Activated gamma-delta T cell (primary cell): ENCODE results near the gene COMT.

Source experiments
- DNase-seq: peaks from one replicate; lab custom pipeline; 2025; lab: John Stamatoyannopoulos, UW

The COMT gene

DNA sequence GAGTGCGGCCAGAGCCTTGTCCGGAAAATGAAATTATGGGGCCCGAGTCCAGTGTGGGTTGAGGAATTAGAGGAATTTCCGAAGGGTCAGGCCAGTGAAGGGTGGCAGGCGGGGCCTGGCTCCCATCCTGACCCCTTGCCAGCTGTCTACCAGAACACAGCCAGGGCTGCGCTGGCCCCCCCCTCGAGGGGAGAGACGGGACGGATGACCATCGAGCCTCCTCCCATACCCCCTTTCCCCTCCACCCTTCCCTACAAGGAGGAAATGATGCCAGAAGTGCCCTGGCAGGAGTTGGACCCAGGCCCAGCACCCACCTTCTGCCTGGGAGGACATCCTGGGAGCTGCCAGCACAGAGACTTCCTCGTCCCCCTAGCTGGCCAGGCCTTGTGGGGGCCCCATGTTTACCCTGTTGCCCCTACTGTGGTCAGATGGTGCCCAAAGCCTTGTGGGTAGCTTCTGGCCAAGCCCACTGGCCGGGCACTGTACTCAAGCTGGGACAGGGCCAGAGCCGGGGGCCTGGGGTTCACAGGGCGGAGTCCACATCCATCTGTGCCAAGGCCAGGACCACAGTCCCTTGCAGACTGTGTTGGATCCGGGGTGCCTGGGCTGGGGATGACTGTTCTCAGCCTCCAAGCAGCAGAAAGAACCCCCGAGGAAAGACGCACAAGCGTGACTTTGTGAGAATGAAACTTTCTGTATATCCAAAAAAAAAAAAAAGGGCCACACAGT is 54.2 kb downstream of the COMT start:
- no peak for DNase-seq

DNA sequence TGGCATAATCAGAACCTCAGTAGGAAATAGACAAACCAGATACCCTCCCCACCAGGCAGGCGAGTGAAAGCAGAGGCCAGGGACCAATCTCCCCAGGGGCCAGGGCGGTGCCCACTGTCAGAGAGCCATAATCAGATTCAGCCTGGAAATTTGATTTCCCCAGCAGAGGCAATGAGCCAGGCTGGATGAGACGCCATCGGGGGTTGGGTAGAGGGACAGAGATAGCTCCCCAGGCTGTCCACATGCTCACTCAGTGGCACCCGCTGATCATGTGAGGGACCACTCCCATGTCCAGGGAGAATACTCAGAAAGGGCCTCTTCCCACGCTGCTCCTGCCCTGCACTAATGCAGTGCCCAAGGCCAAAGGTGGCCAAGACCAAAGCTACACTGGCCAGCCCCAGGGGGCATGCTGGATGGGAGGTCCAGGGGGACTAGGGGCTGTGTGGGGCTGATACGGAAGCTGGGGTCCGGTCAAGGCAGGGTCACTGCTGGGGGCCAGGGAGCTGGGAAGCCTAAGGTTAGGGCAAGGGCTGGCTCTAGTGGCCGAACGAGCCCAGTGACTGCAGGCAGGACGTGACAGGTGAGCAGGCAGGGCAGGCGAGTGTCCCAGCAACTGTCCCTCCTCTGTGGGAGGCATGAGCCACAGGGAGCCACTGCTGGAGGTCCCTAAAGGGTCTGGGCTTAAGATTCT is 55.3 kb downstream of the COMT start:
- DNase-seq: no peak

DNA sequence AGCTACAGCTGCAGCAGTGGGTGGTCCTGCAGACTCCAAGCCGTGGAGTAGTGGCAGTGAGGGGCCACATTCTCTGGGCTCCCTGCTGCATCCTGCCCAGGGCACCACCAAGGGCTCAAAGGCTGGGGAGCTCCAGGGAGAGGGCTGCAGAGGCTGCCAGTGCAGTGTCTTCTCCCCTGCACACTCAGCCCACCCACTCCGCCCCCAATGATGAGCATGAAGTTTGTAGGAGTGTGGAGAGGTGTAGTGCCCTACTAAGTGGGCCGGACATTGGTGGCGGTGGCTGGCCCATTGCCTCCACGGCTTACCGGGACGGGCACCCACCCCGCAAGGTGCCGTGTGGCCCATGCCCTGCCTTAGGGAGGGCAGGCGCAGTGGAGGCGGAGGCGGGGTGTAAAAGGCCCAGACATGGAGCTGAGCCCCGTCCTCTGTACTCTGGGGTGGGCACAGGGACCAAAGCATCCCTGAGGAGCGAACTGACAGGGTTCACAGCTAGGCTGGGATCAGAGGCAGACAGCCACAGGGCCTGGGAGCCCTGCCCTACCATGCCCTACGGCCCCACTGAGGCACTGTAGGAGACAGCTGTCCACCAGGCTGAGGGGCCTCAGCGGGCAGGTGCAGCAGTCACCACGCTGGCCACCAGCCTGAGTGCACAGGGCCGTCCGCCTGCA is 56.1 kb downstream of the COMT start:
- no peak for DNase-seq

DNA sequence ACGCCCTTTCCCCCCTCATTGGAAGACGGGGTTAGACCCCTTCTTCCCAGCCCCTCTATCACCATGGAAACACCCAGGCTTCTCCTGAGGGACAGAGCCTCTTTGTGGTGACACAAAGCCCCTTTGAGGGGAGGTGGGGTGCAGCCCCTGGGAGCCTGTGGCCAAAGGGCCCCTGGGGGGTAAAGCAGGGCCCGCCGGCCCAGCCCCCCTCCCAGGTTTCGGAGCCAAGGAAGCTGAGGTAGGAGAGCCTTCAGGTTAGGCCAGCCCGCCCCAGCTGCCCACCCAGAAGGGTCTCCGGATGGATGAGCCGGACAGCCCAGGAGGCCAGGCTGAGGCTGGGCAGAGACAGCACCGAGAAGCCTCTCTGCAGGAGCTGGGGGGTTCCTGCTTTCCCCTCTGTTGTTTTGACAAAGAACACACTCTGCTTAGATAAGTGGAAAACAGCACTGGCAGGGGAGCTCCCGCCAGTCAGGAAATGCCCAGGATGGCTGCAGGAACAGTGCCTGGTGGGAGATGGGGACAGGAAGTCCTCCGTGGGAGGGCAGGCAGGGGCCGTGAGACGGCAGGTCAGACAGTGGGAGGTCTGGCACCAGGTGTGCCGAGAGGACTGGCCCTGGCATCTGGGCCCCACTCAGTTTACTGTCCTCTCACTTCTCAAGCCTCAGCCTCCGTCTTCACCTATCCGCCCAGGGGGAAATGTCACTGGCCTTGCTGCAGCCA is 56.8 kb downstream of the COMT start:
- DNase-seq: no peak

DNA sequence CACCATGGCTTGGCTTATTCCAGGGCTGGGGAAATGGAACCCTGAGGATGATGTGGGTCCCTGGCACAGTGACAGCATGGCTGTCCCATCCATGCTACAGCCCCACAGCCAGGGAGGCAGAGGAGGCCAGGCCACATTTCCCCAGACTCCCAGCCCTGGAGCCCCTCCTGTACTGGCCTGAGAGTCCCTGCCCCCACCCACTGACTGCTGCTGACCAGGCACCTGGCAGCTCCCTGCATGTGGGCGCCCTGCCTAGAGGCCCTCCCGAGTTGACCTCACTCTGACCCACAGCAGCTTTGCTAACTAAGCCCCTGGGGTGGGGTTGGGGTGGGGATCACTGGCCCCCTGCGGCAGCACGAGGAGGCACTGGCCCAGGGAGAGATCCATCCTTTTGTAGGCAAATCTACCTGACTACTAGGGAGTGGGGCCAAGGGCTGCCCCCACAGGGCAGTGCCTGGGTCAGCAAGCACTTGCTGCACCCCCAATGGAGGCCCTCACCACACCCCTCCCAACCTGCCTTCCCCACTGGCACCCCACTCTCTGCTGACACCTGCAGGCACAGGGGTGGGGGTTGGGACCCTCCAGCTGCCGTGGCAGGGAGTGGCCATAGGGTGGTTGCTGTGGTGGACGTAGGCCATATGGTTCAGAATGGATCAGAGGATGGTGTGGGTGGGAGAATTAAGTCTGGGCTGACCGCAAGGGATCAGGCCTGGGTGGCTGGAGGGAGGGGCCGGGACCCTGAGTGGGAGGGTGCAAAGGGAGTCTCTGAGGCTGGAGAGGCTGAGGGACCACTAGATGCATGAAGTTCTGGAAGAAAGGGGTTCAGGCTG is 57.6 kb downstream of the COMT start:
- DNase-seq: no peak

DNA sequence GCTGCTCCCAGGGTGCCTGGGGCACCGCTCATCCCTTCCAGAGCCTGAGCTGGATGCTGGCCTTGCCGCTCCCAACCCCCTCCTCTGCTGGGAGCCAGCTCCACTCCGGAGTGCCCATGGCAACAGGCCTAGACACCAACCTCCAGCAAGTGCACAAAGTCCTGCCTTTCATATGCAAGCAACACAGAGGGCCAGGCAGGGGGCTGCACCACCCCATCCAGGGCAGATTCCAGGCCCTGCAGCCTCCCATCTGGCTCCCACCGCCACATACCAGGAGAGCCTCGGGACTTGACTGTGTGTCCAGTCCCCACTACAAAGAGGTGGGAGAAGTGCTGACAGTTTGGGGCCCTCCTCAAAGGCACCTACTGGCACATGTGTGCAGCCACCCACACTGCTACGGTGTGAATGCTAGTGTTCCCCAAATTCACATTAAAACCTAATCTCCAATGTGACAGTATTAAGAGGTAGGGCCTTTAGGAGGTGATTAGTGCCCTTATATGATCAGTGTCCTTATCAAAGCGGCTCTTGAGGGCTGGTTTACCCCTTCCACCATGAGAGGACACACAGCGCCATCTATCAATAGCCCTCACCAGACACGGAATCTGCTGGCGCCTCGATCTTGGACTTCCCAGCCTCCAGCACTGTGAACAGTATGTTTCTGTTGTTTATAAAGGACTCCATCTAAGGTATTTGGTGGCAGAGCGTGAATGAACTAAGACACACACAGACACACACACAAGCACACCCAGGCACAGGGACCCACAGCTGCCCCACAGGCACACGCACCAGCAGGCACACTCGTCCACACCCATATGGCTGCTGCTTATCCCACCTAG is 58.9 kb downstream of the COMT start:
- DNase-seq: no peak

DNA sequence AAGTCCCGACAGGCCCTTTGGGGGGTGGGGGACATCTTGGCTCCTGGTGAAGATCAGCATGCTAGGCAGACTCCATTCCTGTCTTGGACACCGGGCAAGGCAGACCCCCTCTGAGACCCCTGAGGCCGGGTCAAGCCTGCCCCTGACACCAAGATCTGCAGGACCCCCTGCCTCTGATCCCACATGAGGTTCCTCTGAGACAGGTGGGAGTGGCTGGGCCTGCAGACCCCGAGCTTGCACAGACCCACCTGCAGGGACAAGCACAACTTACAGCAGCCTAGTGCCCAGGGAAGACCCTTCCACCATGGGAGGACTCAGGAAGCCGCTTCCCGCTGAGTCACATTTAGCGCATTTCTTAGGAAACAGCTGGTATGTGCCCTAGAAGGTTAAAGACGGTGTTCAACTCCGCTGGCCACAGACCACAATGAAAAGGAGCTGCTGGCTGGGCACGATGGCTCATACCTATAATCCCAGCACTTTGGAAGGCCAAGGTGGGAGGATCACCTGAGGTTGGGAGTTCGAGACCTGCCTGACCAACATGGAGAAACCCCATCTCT is 59.6 kb downstream of the COMT start:
- no peak for DNase-seq

DNA sequence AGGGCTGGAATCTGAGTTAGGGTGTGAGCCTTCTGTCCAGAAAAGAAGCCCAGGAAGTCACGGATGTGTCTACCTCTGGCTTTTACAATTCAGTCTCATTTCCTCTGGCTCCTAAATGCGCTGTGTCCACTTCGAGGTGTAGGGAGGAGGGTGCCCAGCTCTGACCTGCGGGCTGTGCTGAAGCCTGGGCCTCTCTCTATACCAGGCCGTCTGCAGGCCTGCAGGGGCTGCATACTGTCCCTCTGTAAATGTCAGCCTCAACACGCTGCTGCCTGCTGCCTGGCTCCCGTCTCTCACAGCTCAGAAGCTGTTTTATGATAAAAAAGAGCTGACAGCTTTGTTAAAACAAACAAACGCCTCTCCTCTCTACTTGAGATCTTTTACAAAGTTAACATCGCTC is 60.6 kb downstream of the COMT start:
- DNase-seq: no peak

DNA sequence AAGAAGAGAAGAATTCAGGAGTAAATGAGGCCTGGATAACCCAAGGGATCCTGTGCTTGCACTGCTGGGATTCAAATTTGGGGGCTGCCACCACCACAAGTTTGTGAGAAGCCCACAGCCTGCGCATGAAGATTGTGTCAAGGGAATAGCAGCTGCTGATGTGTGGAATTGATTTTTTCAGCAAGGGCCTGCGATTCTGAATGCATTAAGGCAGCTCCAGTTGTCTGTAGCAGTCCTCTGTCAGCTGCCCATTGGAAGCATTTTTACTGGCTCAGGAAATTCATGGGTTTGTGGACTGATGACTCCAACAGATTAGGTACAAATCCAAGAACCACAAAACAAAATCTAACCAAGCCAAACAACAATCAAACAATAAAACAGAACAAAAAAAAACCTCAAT is 61.1 kb downstream of the COMT start:
- DNase-seq: no peak

DNA sequence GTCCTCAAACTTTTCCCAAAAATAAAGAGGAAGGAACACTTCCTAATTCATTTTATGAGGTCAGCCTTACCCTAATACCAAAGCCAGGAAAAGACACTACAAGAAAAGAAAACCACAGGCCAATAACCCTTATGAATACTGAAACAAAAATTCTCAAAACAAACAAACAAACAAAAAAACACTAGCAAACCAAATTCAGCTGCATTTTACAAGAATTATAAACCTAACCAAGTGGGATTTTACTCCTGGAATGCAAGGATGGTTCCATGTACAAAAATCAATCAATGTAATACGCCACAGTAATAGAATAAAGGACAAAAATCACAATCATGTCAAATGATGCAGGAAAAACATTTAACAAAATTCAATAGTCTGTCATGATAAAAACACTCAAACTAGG is 61.7 kb downstream of the COMT start:
- DNase-seq: no peak

DNA sequence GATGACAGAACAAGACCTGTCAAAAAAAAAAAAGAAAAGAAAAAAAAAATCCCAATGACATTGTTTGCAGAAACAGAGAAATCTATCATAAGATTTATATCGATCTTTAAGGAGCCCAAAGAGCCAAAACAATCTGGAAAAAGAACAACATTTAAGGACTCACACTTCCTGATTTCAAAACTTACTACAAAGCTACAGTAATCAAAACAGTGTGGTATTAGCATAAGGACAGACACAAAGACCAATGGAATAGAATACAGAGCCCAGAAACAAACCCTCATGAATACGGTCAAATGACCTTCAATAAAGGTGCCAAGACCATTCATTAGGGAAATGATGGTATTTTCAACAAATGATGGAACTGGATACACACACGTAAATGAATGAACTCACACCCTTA is 62.9 kb downstream of the COMT start:
- DNase-seq: no peak

DNA sequence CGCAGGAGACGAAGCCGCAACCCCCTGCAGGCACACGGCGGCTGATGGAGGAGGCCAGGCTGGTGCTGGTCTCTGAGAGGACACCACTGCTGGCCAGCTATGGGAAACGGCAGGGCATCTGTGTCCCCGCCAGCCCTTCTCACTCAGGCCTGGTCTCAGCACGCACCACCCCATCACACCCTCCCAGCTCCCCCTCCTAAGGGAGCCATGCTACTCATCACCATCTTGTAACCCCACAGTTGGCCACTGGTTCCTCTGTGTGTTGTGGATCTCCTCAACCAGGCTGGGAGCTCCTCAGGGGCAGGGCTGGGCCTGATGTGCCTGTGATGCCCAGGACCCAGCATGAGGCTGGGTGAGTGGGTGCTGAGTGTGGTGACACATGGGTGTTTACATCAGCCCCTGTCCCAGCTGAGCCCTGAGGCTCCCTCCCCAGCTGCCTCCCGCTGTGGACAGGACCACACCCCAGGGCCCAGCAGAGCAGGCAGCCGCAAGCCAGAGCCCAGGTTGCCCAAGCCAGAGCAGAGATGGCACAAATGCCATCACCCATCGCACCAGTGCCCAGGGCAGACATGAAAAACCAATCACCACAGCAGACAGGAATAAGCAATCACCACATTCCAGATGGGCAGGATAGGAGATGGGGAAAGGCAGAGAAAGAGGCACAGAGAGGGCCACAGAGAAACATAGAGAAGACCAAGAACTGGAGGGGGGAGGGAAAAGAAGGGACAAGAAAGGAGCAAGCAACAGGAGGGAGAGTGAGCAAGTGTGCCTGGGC is 66.8 kb downstream of the COMT start:
- DNase-seq: no peak

DNA sequence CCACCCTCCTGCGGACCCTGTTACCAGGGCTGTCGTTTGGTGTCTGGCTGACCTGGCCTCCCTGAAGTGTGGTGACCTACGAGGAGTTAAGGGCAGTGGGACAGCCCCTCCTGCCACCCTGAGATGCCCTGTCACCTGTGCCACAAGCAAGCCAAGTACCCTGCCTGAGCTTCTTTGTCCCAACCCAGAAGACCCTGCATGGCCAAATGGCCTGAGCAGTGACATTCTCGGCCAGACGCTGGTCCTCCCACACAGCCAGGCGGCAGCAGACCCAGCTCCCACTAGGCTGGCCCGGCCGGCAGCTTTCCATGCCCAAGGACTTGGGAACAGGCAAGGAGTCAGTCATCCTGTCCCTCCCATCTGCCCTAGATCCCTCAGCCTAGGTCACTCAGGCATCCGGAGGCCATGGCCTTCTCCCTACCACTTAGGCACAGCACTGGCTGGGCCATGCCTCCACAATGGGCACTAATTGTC is 67.5 kb downstream of the COMT start:
- DNase-seq: no peak

DNA sequence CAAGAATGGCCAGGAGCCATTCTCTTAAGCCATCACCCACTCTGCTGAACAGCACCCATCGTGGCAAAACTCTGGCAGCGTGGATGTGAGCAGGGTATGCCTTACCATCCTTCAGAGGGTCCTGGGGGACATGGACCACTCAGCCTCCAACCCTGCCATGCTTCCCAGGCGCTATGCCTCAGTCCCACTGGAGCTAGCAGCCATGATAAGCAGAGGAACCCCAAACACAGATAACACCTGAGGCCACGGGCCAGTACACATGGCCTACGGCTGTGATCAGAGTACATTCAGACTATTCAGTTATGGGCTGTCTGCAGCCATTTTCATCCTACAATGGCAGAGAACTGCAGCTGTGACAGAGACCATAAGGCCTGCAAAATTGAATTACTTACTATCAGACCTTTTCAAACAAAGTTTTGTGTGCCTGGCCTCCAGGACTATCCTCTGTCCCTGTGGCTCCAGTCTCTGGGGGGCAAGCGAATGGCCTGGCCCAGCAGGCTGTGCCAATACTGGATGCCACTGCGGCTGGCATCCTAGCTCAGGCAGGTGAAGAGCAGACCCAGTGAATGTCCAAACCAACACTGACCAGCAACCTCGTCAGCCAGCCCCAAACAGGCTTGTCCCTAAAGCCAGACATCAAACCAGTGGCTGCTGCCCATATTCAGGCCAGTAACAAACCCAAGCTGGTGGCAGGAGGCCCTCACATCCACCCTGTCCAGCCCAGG is 68.2 kb downstream of the COMT start:
- DNase-seq: no peak

DNA sequence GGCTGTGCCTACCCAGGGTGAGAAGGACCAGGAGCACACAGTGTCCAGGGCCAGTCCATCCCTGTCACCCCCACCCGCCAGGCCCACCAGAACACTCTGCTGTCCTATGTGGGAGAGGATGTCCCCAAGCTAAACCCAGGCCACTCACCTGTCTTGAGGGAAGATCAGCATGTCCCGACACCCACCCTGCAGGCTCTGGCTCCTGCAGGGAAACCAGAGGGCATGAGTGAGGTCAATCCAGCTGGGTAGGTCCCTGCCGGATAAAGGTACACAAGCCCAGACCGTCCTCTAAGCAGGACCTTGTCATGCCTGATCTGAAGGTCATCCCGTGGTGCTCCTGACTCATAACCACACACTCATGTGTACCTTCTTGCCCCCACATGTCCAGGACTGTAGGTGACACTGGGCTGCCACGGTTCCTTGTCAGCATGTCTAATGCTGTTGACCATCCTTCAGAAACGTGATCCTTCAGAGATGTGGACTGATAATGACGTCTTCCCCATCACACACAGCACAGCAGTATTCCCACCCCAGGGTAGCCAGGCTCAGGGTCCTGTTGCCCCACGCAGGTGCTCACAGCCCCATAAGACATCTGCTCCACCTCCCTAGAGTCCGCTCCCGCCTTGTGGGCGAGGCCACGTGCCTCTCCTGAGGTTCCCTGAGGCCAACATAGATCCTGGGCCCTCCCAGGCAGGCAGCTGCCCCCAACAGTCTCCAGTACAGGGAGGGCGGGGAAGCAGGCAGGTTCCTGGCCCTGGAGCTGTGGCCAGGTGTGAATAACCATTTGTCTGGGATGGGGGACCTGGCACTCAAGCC is 68.9 kb downstream of the COMT start:
- DNase-seq: no peak

DNA sequence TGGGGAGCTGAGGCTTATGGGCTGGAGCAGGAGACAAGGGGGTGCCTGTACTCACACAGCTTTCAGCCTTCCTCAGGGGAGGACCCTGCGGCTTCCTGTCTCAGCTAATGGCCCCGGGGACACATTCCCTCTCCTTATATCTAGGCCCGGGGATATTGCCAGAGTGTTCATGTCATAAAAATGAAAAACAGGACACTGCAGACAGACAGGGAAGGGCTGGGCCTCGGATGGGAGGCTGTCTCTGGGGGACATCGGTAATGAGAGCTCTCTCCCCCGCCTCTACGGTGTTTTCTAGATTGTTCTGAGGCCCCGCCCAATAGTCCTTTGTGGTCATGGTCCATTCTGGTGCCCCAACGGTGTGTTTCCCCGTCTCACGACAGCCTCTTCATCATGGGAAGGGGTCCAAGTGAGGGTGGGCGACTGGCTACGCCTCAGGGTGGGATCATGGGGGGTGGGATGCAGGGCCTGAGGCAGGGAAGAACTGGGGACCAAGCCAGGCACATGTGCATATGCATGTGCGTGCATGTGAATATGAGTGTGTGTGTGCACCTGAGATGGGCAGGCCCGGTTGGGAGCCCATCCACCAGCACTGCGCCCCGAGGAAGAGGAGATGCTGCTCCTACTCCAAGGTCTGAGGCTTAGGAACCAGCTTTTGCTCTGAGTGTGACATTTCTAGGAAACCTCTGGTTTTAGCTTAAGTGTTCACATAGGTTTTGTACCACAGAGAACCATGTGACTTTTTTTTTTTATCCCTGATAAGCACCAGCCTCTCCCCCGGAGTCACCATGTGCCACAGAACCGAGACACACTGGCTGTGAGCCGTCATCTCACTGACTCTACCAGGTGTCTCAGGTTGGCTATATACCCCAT is 69.8 kb downstream of the COMT start:
- DNase-seq: no peak
